Subcutaneous abdominal adipose tissue (tissue), 5 donors: ENCODE measurements around the gene RASSF5.

Experiments used
- H3K27ac ChIP-seq: one replicate; pipeline ENCODE4 v1.7.0; 2013; ENCODE audit warnings: low read depth, mild to moderate bottlenecking, inconsistent platforms, low read length, moderate library complexity
- H3K27me3 ChIP-seq, 5 donors: one replicate each; pipeline ENCODE4 v1.7.0; 2013; ENCODE audit warnings: low read length in 5 of 5, inconsistent platforms in 1 of 5; ENCODE audit not compliant: control insufficient read depth in 5 of 5, insufficient read depth in 4 of 5
- H3K36me3 ChIP-seq, 5 donors: one replicate each; pipeline ENCODE4 v1.7.0; 2013; ENCODE audit warnings: low read length in 5 of 5; ENCODE audit not compliant: control insufficient read depth in 5 of 5, insufficient read depth in 5 of 5
- H3K4me1 ChIP-seq, 5 donors: one replicate each; pipeline ENCODE4 v1.7.0; 2013; ENCODE audit warnings: low read length in 5 of 5, mild to moderate bottlenecking in 3 of 5, moderate library complexity in 1 of 5; ENCODE audit not compliant: control insufficient read depth in 5 of 5, insufficient read depth in 5 of 5
- H3K4me3 ChIP-seq, 5 donors: one replicate each; pipeline ENCODE4 v1.7.0; 2013; ENCODE audit warnings: low read length in 5 of 5, low read depth in 1 of 5
- H3K9ac ChIP-seq, 5 donors: one replicate each; pipeline ENCODE4 v1.7.0; 2013; ENCODE audit warnings: low read length in 5 of 5, mild to moderate bottlenecking in 4 of 5, moderate library complexity in 3 of 5
- H3K9me3 ChIP-seq, 5 donors: one replicate each; pipeline ENCODE4 v1.7.0; 2013; ENCODE audit warnings: low read length in 5 of 5; ENCODE audit not compliant: control insufficient read depth in 5 of 5
- donor health status: healthy.
- donor health status: healthy.
- donor health status: healthy.
- donor health status: healthy.
- donor health status: healthy.

Gene RASSF5

GRCh38 chr1:206573319-206573718 is 66.0 kb downstream of the RASSF5 start:
- no peak overlapping the region for H3K27ac ChIP-seq
- peaks cover 16 to 38% (median 28%) of the 10 kb centered on the region in 5 donors for H3K4me1 ChIP-seq
- H3K27me3 ChIP-seq = no peaks in the 10 kb centered on the region
- no peaks in the 10 kb centered on the region for H3K9me3 ChIP-seq
- H3K36me3 ChIP-seq = peaks cover 0 to 2% (median 0%) of the 10 kb centered on the region in 5 donors
- no peak overlapping the region for H3K9ac ChIP-seq
- no peak overlapping the region for H3K4me3 ChIP-seq

GRCh38 chr1:206573762-206574161 is 66.4 kb downstream of the RASSF5 start:
- H3K9ac ChIP-seq = no peak overlapping the region
- H3K4me1 ChIP-seq = peaks cover 16 to 41% (median 28%) of the 10 kb centered on the region in 5 donors
- no peak overlapping the region for H3K27ac ChIP-seq

GRCh38 chr1:206575165-206575893 is 68.0 kb downstream of the RASSF5 start:
- no peaks in the 10 kb centered on the region for H3K36me3 ChIP-seq

More at GRCh38 chr1:206573762-206574161, 66.4 kb downstream of the RASSF5 start:
- no peaks in the 10 kb centered on the region for H3K27me3 ChIP-seq
- no peaks in the 10 kb centered on the region for H3K9me3 ChIP-seq
- H3K4me3 ChIP-seq = no peak overlapping the region
- peaks cover 0 to under 1% (median 0%) of the 10 kb centered on the region in 5 donors for H3K36me3 ChIP-seq

GRCh38 chr1:206575894-206576737 is 68.8 kb downstream of the RASSF5 start:
- Histone ChIP-seq H3K27me3 (no peaks in the 10 kb centered on the region), H3K27ac (peak overlapping the region; percentile 12), H3K36me3 (no peaks in the 10 kb centered on the region), H3K9me3 (no peaks in the 10 kb centered on the region), H3K4me3 (peak overlapping the region in 2 of 5 donors; percentile 5 to 26), H3K4me1 (peaks cover 20 to 62% (median 33%) of the 10 kb centered on the region in 5 donors), H3K9ac (peak overlapping the region in 1 of 5 donors; percentile 17)

More at GRCh38 chr1:206575165-206575893, 68.0 kb downstream of the RASSF5 start:
- peak overlapping the region; percentile 2 to 26 (median 10) for H3K4me3 ChIP-seq
- peak overlapping the region in 1 of 5 donors; percentile 17 for H3K9ac ChIP-seq
- H3K4me1 ChIP-seq = peaks cover 20 to 54% (median 29%) of the 10 kb centered on the region in 5 donors
- no peaks in the 10 kb centered on the region for H3K9me3 ChIP-seq
- H3K27ac ChIP-seq = peak overlapping the region; percentile 12
- H3K27me3 ChIP-seq = no peaks in the 10 kb centered on the region

GRCh38 chr1:206577626-206578025 is 70.3 kb downstream of the RASSF5 start:
- Histone ChIP-seq H3K4me1 (peaks cover 20 to 68% (median 34%) of the 10 kb centered on the region in 5 donors), H3K9me3 (no peaks in the 10 kb centered on the region), H3K9ac (no peak overlapping the region), H3K4me3 (no peak overlapping the region), H3K36me3 (no peaks in the 10 kb centered on the region), H3K27me3 (no peaks in the 10 kb centered on the region), H3K27ac (no peak overlapping the region)

- Histone ChIP-seq H3K4me3 (no peak overlapping the region), H3K27ac (no peak overlapping the region), H3K9ac (no peak overlapping the region), H3K27me3 (no peaks in the 10 kb centered on the region), H3K36me3 (no peaks in the 10 kb centered on the region), H3K4me1 (peaks cover 20 to 73% (median 34%) of the 10 kb centered on the region in 5 donors), H3K9me3 (no peaks in the 10 kb centered on the region)
Observed at GRCh38 chr1:206578068-206578977, 71.0 kb downstream of the RASSF5 start.

- peaks cover 0 to 1% (median 0%) of the 10 kb centered on the region in 5 donors for H3K36me3 ChIP-seq
- no peak overlapping the region for H3K4me3 ChIP-seq
- peak overlapping the region; percentile 14 for H3K27ac ChIP-seq
- H3K4me1 ChIP-seq = peaks cover 20 to 77% (median 34%) of the 10 kb centered on the region in 5 donors
- H3K9ac ChIP-seq = no peak overlapping the region
- H3K27me3 ChIP-seq = no peaks in the 10 kb centered on the region
- H3K9me3 ChIP-seq = no peaks in the 10 kb centered on the region
Observed at GRCh38 chr1:206578978-206579374, 71.6 kb downstream of the RASSF5 start.

GRCh38 chr1:206579747-206580437 is 72.6 kb downstream of the RASSF5 start:
- H3K9me3 ChIP-seq = no peaks in the 10 kb centered on the region
- no peak overlapping the region for H3K27ac ChIP-seq
- peaks cover 0 to 10% (median 7%) of the 10 kb centered on the region in 5 donors for H3K36me3 ChIP-seq
- H3K4me1 ChIP-seq = peaks cover 20 to 71% (median 39%) of the 10 kb centered on the region in 5 donors
- no peak overlapping the region for H3K9ac ChIP-seq
- H3K27me3 ChIP-seq = no peaks in the 10 kb centered on the region
- H3K4me3 ChIP-seq = no peak overlapping the region
